Measurements from ENCODE around the gene E2F7. TPM values are rescaled to one million over a fixed set of nuclear protein-coding genes. Genes with fewer than 3 reads are reported as not detected.

E2F7 gene
- total and polyA plus RNA-seq, 2 of the 13 experiments (the other 11 are each of a cell fraction or from before 2014, with no cell fraction given), result 1.7 to 7.3 TPM

DNA sequence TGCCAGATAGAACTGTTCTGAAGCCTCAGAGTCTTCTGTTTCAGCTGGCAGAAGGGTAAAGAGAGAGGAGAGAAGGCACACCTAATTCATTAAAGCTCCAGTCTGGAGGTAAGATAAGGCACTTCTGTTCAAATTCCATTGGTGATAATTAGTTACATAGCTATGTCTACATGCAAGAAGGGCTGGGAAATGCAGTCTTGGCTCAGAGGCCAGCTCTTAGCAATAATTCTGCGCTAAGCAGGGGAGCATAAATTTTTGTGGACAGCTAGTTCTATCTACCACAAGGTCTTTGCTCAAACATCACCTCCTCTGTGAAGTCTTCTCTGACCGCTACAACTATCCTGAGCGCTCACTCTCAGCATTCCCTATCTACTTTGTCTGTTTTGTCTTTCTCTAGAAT, 14.3 kb upstream of the E2F7 start:
- ChIA-PET POLR2A (no interaction called here), CTCF (ENCODE audit: low intra/inter-chr PET ratio, low total read pairs) (no interaction called here)
- no peaks in the 10 kb centered on the region for H3K27me3 ChIP-seq (ENCODE audit: control insufficient read depth in 1 of 2, insufficient read depth in 2 of 2, low read length in 2 of 2)
- no peak for DNase-seq (ENCODE audit: low spot score)
- H3K4me2 ChIP-seq (ENCODE audit: low read depth, low read length), result no peak overlapping the region
- H3K9ac ChIP-seq (ENCODE audit: insufficient read depth, low read depth, low read length), result no peak overlapping the region
- no peak for TF ChIP-seq MIER2 (CRISPR knock-in tag; IDR thresholded peaks at IDR 0.05)
- no peak for TF ChIP-seq ZNF382 (CRISPR knock-in tag; IDR thresholded peaks at IDR 0.05; ENCODE audit: borderline replicate concordance)
- TF ChIP-seq, protein P1, sequence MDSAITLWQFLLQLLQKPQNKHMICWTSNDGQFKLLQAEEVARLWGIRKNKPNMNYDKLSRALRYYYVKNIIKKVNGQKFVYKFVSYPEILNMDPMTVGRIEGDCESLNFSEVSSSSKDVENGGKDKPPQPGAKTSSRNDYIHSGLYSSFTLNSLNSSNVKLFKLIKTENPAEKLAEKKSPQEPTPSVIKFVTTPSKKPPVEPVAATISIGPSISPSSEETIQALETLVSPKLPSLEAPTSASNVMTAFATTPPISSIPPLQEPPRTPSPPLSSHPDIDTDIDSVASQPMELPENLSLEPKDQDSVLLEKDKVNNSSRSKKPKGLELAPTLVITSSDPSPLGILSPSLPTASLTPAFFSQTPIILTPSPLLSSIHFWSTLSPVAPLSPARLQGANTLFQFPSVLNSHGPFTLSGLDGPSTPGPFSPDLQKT (CRISPR knock-in tag; IDR thresholded peaks at IDR 0.05; ENCODE audit: borderline replicate concordance), result no peak
- 13% methylated on average over 3 of the region's 3 CpGs for WGBS (ENCODE audit: low lambda C conversion rate)
- ATAC-seq, result no peak
- no peak overlapping the region for H3K4me3 ChIP-seq (replicated peaks in 1 of 3; ENCODE audit: insufficient read depth in 1 of 3, low read depth in 2 of 3, low read length in 3 of 3)
- no peaks in the 10 kb centered on the region for H3K79me2 ChIP-seq (ENCODE audit: insufficient read depth, low read length)
- intact Hi-C loops (cut with micrococcal nuclease; ENCODE audit: unreplicated experiment) (no loop called here), in situ Hi-C loops (cut with HindIII; ENCODE audit: extremely low pct_ligation_motif_present, low pct_unique_long_range_greater_than_20kb) (no loop called here)
- no peak overlapping the region for H3K27ac ChIP-seq (ENCODE audit: extremely low read length, insufficient read depth, low read length)
- H3K4me1 ChIP-seq (ENCODE audit: insufficient read depth, low read length), result no peaks in the 10 kb centered on the region
- H3K36me3 ChIP-seq (replicated peaks in 1 of 2; ENCODE audit: control insufficient read depth in 1 of 2, insufficient read depth in 2 of 2, low read length in 2 of 2), result no peaks in the 10 kb centered on the region
- H2AFZ ChIP-seq (ENCODE audit: low read length), result no peak overlapping the region
- BruUV-seq (replicated peaks), result no TSS peak
- no peaks in the 10 kb centered on the region for H4K20me1 ChIP-seq (ENCODE audit: insufficient read depth, low read length)
- H3K9me3 ChIP-seq (ENCODE audit: low read length), result no peaks in the 10 kb centered on the region
- FAIRE-seq, result no peak

GRCh38 chr12:77078231-77078630, 12.9 kb upstream of the E2F7 start:
- no peaks in the 10 kb centered on the region for H3K4me1 ChIP-seq (ENCODE audit: insufficient read depth, low read length)
- no peak for DNase-seq (ENCODE audit: low spot score)
- no peaks in the 10 kb centered on the region for H4K20me1 ChIP-seq (ENCODE audit: insufficient read depth, low read length)
- intact Hi-C loops (cut with micrococcal nuclease; ENCODE audit: unreplicated experiment), result no loop called here
- H3K9me3 ChIP-seq (ENCODE audit: low read length), result no peaks in the 10 kb centered on the region; the same call in 1 of the 2 replicates
- no peak for ATAC-seq
- H3K4me2 ChIP-seq (ENCODE audit: low read depth, low read length), result no peak overlapping the region
- no peak overlapping the region for H2AFZ ChIP-seq (ENCODE audit: low read length)
- no peak overlapping the region for H3K4me3 ChIP-seq (replicated peaks in 1 of 3; ENCODE audit: insufficient read depth in 1 of 3, low read depth in 2 of 3, low read length in 3 of 3)
- H3K36me3 ChIP-seq (replicated peaks in 1 of 2; ENCODE audit: control insufficient read depth in 1 of 2, insufficient read depth in 2 of 2, low read length in 2 of 2), result no peaks in the 10 kb centered on the region
- TF ChIP-seq ZMYM2 (CRISPR knock-in tag; IDR thresholded peaks at IDR 0.05) (no peak), ARHGAP35 (CRISPR knock-in tag; IDR thresholded peaks at IDR 0.05; ENCODE audit: borderline replicate concordance) (no peak), RFX1 (IDR thresholded peaks at IDR 0.05) (no peak)
- POLR2A ChIA-PET, result no interaction called here
- no peaks in the 10 kb centered on the region for H3K79me2 ChIP-seq (ENCODE audit: insufficient read depth, low read length)
- H3K27me3 ChIP-seq (ENCODE audit: control insufficient read depth in 1 of 2, insufficient read depth in 2 of 2, low read length in 2 of 2), result no peaks in the 10 kb centered on the region
- no peak for FAIRE-seq
- no TSS peak for BruUV-seq (replicated peaks)
- CTCF ChIA-PET (ENCODE audit: low intra/inter-chr PET ratio, low total read pairs), result no interaction called here
- in situ Hi-C loops (cut with HindIII; ENCODE audit: extremely low pct_ligation_motif_present, low pct_unique_long_range_greater_than_20kb), result no loop called here
- no peak overlapping the region for H3K9ac ChIP-seq (ENCODE audit: insufficient read depth, low read depth, low read length)
- no peak overlapping the region for H3K27ac ChIP-seq (ENCODE audit: extremely low read length, insufficient read depth, low read length)
